SK-N-SH (cell line): ENCODE data around the gene USP30. TPM values are rescaled to one million over a fixed set of nuclear protein-coding genes. Genes with fewer than 3 reads are reported as not detected.

ENCODE experiments used
- polyA plus RNA-seq, 3 experiments: library from polyadenylated mRNA; depleted of rRNA; stranded (reverse); fragments of >200 nt; gene quantifications; 2 replicates each; pipeline ENCODE4 v1.2.3, GENCODE V29; 2012
- small RNA-seq, 7 experiments: library from RNA; depleted of rRNA; stranded (forward); fragments of <200 nt; gene quantifications; one replicate each; pipeline ENCODE3, GENCODE V24; 2012

USP30 gene
- polyA plus RNA-seq, 1 of the 3 experiments (the other 2 are of a cell fraction), result 10.9 TPM

Small RNA genes lying within 50 kb of the gene (small RNA-seq; reads per million reads assigned to genes)
- gene AC190387.1, result 0 reads per million in 7 experiments
- 0 to 2.5 (median 0.86) reads per million in 7 experiments for gene RNA5SP372

Other genes with a start within 250 kb of the USP30 start
- gene SSH1, start 195.0 kb upstream of the USP30 start, polyA plus RNA-seq (2012; rRNA removed), result 16.4 and 19.6 TPM in 2 replicates
- not detected in 2 replicates for gene DAO, start 172.5 kb upstream of the USP30 start, polyA plus RNA-seq (2012; rRNA removed)
- 0.07 and 0.08 TPM in 2 replicates for gene SVOP, start 31.5 kb upstream of the USP30 start, polyA plus RNA-seq (2012; rRNA removed)
- gene ALKBH2, start 40.9 kb downstream of the USP30 start, polyA plus RNA-seq (2012; rRNA removed), result 47.3 and 53.7 TPM in 2 replicates
- gene UNG, start 45.0 kb downstream of the USP30 start, polyA plus RNA-seq (2012; rRNA removed), result 28.9 and 33.2 TPM in 2 replicates
- gene ACACB, start 64.0 kb downstream of the USP30 start, polyA plus RNA-seq (2012; rRNA removed), result 4.5 and 6.1 TPM in 2 replicates